ENCODE data around the gene TIAM1.

- TF ChIP-seq TCF7L2 (IDR thresholded peaks at IDR 0.05; ENCODE audit: low read depth, low read length), result no peak
- TF ChIP-seq, protein P1, sequence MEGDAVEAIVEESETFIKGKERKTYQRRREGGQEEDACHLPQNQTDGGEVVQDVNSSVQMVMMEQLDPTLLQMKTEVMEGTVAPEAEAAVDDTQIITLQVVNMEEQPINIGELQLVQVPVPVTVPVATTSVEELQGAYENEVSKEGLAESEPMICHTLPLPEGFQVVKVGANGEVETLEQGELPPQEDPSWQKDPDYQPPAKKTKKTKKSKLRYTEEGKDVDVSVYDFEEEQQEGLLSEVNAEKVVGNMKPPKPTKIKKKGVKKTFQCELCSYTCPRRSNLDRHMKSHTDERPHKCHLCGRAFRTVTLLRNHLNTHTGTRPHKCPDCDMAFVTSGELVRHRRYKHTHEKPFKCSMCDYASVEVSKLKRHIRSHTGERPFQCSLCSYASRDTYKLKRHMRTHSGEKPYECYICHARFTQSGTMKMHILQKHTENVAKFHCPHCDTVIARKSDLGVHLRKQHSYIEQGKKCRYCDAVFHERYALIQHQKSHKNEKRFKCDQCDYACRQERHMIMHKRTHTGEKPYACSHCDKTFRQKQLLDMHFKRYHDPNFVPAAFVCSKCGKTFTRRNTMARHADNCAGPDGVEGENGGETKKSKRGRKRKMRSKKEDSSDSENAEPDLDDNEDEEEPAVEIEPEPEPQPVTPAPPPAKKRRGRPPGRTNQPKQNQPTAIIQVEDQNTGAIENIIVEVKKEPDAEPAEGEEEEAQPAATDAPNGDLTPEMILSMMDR (IDR thresholded peaks at IDR 0.05), result no peak
- TF ChIP-seq POLR2AphosphoS5 (IDR thresholded peaks at IDR 0.05; ENCODE audit: low read depth, low read length), result no peak
- no peak for TF ChIP-seq REST (IDR thresholded peaks at IDR 0.05; ENCODE audit: insufficient read depth in 1 of 2, low read depth in 2 of 2, low read length in 1 of 2)
These were observed 61.0 kb downstream of the TIAM1 start for GRCh38 chr21:31283025-31283424.
